GM12891 (cell line): Measurements from ENCODE around the gene DISP2.
A peak's percentile ranks its signal among the peaks of the same experiment; 100 is the strongest.

Source experiments
- DNase-seq: peaks from one replicate; pipeline ENCODE4 v3.0.0; 2011; ENCODE audit warnings: low spot score; ENCODE audit not compliant: insufficient read length
- FAIRE-seq: peaks from 2 replicates; lab custom pipeline; 2011; peaks lifted over from hg19 to GRCh38; lab: Jason Lieb, UNC
- PAX5 ChIP-seq: IDR thresholded peaks from 2 replicates; pipeline ENCODE4 v1.6.1; 2011; ENCODE audit warnings: low read length, moderate library complexity, mild to moderate bottlenecking; ENCODE audit not compliant: insufficient read depth, severe bottlenecking
- POLR2A ChIP-seq: IDR thresholded peaks from 2 replicates; pipeline ENCODE4 v1.6.1; 2011; ENCODE audit warnings: low read depth, low read length, control low read depth
- POLR2AphosphoS5 ChIP-seq: IDR thresholded peaks from 2 replicates; pipeline ENCODE4 v1.6.1; 2011; ENCODE audit warnings: low read depth, low read length, control low read depth
- POU2F2 ChIP-seq: IDR thresholded peaks from 2 replicates; pipeline ENCODE4 v1.6.1; 2011; ENCODE audit warnings: low read depth, mild to moderate bottlenecking, control low read depth, low read length, moderate library complexity
- SPI1 ChIP-seq: IDR thresholded peaks from 2 replicates; pipeline ENCODE4 v1.6.1; 2011; ENCODE audit warnings: low read depth, low read length, control low read depth
- TAF1 ChIP-seq: IDR thresholded peaks from 2 replicates; pipeline ENCODE4 v1.6.1; 2011; ENCODE audit warnings: low read depth, low read length, control low read depth

Gene DISP2

GRCh38 chr15:40334941-40335795 lies 22.9 kb upstream of the DISP2 start:
- no peak for DNase-seq
- FAIRE-seq, result no peak

GRCh38 chr15:40335938-40336743 lies 21.9 kb upstream of the DISP2 start:
- no peak for FAIRE-seq
- no peak for TF ChIP-seq POLR2AphosphoS5
- TF ChIP-seq SPI1, result no peak
- TF ChIP-seq POLR2A, result no peak
- no peak for TF ChIP-seq TAF1
- no peak for TF ChIP-seq PAX5
- no peak for TF ChIP-seq POU2F2
- no peak for DNase-seq

More at GRCh38 chr15:40334941-40335795, 22.9 kb upstream of the DISP2 start:
- TF ChIP-seq POLR2A (no peak), POLR2AphosphoS5 (no peak), POU2F2 (no peak), SPI1 (no peak), TAF1 (no peak), PAX5 (no peak)

- FAIRE-seq (peak; percentile 38), DNase-seq (no peak)
- TF ChIP-seq POU2F2, result no peak
- no peak for TF ChIP-seq SPI1
- TF ChIP-seq POLR2A, result no peak
- TF ChIP-seq POLR2AphosphoS5, result no peak
- no peak for TF ChIP-seq PAX5
- no peak for TF ChIP-seq TAF1
These were observed 21.3 kb upstream of the DISP2 start for GRCh38 chr15:40336744-40337122.

- DNase-seq, result no peak
- TF ChIP-seq SPI1 (no peak), POLR2A (no peak), POU2F2 (no peak), PAX5 (no peak), POLR2AphosphoS5 (no peak), TAF1 (no peak)
- no peak for FAIRE-seq
These were observed 20.4 kb upstream of the DISP2 start for GRCh38 chr15:40337597-40337996.

GRCh38 chr15:40338041-40338657 lies 19.9 kb upstream of the DISP2 start:
- TF ChIP-seq POLR2A, result no peak
- TF ChIP-seq POU2F2, result peak; percentile 34; the same call in 1 of the 2 replicates
- peak; percentile 94 for FAIRE-seq

GRCh38 chr15:40338921-40339620 lies 18.9 kb upstream of the DISP2 start:
- FAIRE-seq (no peak), DNase-seq (no peak)
- TF ChIP-seq POLR2A (no peak), PAX5 (no peak), POLR2AphosphoS5 (no peak), SPI1 (no peak), POU2F2 (no peak), TAF1 (no peak)

More at GRCh38 chr15:40338041-40338657, 19.9 kb upstream of the DISP2 start:
- DNase-seq, result peak; percentile 96

GRCh38 chr15:40339621-40339945 lies 18.4 kb upstream of the DISP2 start:
- DNase-seq (no peak), FAIRE-seq (no peak)

GRCh38 chr15:40340038-40340739 lies 17.8 kb upstream of the DISP2 start:
- no peak for FAIRE-seq
- no peak for DNase-seq
- TF ChIP-seq PAX5, result no peak
- TF ChIP-seq SPI1, result no peak
- TF ChIP-seq TAF1, result no peak
- TF ChIP-seq POLR2AphosphoS5, result no peak
- TF ChIP-seq POU2F2, result no peak
- TF ChIP-seq POLR2A, result no peak

More at GRCh38 chr15:40339621-40339945, 18.4 kb upstream of the DISP2 start:
- no peak for TF ChIP-seq POLR2A
- no peak for TF ChIP-seq PAX5
- TF ChIP-seq TAF1, result no peak
- no peak for TF ChIP-seq POLR2AphosphoS5
- TF ChIP-seq POU2F2, result no peak
- TF ChIP-seq SPI1, result no peak
